K562 (cell line): Measurements from ENCODE around the gene SP4. TPM values are rescaled to one million over a fixed set of nuclear protein-coding genes. Genes with fewer than 3 reads are reported as not detected.

Experiments
- ATAC-seq: fragments of 200-7000 bp; cut with Tn5 transposase; 3 replicates; pipeline ENCODE4 v1.9.1; 2020; ENCODE audit warnings: moderate library complexity
- BruUV-seq: library from RNA; stranded (reverse); fragments of 400-500 nt; replicated peaks from 2 replicates; lab custom pipeline; 2021; lab: Mats Ljungman, UMichigan
- CTCF ChIA-PET: fragments of 300-600 bp; formaldehyde crosslinking; extraction: SDS; loops from one replicate; lab custom pipeline; 2021; ENCODE audit warnings: low intra/inter-chr PET ratio; lab: Yijun Ruan, JAX
- POLR2A ChIA-PET: fragments of 300-600, 350-650 bp; sonication (Branson Sonifier 250); formaldehyde crosslinking; extraction: SDS; loops from one replicate; lab custom pipeline; 2021; ENCODE audit warnings: antibody characterized with exemption, inconsistent platforms; lab: Yijun Ruan, JAX
- DNase-seq, 4 experiments: peaks; one replicate each; pipeline versions ENCODE4 v3.0.0 to v3.0.0-alpha.2; 2011 to 2018; ENCODE audit warnings: low spot score in 3 of 4, mixed read lengths in 3 of 4; ENCODE audit errors: extremely low read depth in 1 of 4
- FAIRE-seq: peaks from 2 replicates; lab custom pipeline; 2011; peaks lifted over from hg19 to GRCh38; lab: Jason Lieb, UNC
- H2AFZ ChIP-seq: 2 replicates; pipeline ENCODE4 v1.6.0; 2011; ENCODE audit warnings: low read depth, low read length, control low read depth, inconsistent platforms
- H3K27ac ChIP-seq: fragments of 200-600 bp; 3 replicates; pipeline ENCODE4 v1.8.0; 2011; ENCODE audit warnings: low read depth, mild to moderate bottlenecking, control low read depth, inconsistent platforms, low read length, moderate library complexity, mixed read lengths; ENCODE audit errors: extremely low read depth
- H3K27me3 ChIP-seq, 2 experiments: fragments of 300-600 bp in 1 of 2; 2 replicates in 1 of 2; 3 replicates in 1 of 2; pipeline versions ENCODE4 v1.6.0 to v1.8.0; 2011; ENCODE audit warnings: inconsistent platforms in 2 of 2, low read length in 2 of 2, mild to moderate bottlenecking in 1 of 2, mixed read lengths in 1 of 2, moderate library complexity in 1 of 2; ENCODE audit not compliant: control insufficient read depth in 2 of 2, insufficient read depth in 2 of 2
- H3K36me3 ChIP-seq: fragments of 300-600 bp; 3 replicates; pipeline ENCODE4 v1.8.0; 2011; ENCODE audit warnings: mild to moderate bottlenecking, low read length, inconsistent platforms; ENCODE audit not compliant: control insufficient read depth, insufficient read depth
- H3K4me1 ChIP-seq, 2 experiments: fragments of 200-600 bp in 1 of 2; replicated peaks in 1 of 2; 2 replicates in 1 of 2; 3 replicates in 1 of 2; pipeline versions ENCODE4 v1.5.1 to v1.8.0; 2011; ENCODE audit warnings: inconsistent platforms in 2 of 2, low read length in 2 of 2, mild to moderate bottlenecking in 1 of 2, mixed read lengths in 1 of 2, moderate library complexity in 1 of 2; ENCODE audit not compliant: control insufficient read depth in 2 of 2, insufficient read depth in 2 of 2
- H3K4me2 ChIP-seq: 2 replicates; pipeline ENCODE4 v1.6.1; 2011; ENCODE audit warnings: low read length, control low read depth, inconsistent platforms, mixed read lengths; ENCODE audit not compliant: insufficient read depth
- H3K4me3 ChIP-seq: fragments of 200-600 bp; sonication (generic), shearing (Covaris generic); 2 replicates; pipeline ENCODE4 v1.5.1; 2016; ENCODE audit warnings: control low read depth, inconsistent platforms
- H3K79me2 ChIP-seq: fragments of 200-600 bp; 3 replicates; pipeline ENCODE4 v1.8.0; 2011; ENCODE audit warnings: low read length, inconsistent platforms; ENCODE audit not compliant: control insufficient read depth, insufficient read depth
- H3K9ac ChIP-seq, 2 experiments: 2 replicates each; pipeline versions ENCODE4 v1.6.0 to v1.6.1; 2011; ENCODE audit warnings: low read depth in 2 of 2, low read length in 2 of 2, control low read depth in 1 of 2, inconsistent platforms in 1 of 2, mild to moderate bottlenecking in 1 of 2, mixed read lengths in 1 of 2; ENCODE audit not compliant: insufficient read depth in 1 of 2
- H3K9me1 ChIP-seq: one replicate; pipeline ENCODE4 v1.6.0; 2011; ENCODE audit warnings: inconsistent platforms, mild to moderate bottlenecking, low read length, moderate library complexity; ENCODE audit not compliant: control insufficient read depth, insufficient read depth
- H3K9me3 ChIP-seq: replicated peaks from 2 replicates; pipeline ENCODE4 v1.5.1; 2011; ENCODE audit warnings: low read depth, low read length, inconsistent platforms; ENCODE audit not compliant: control insufficient read depth, insufficient read depth
- H4K20me1 ChIP-seq: replicated peaks from 2 replicates; pipeline ENCODE4 v1.6.1; 2011; ENCODE audit warnings: low read length, inconsistent platforms, mixed read lengths; ENCODE audit not compliant: control insufficient read depth, insufficient read depth
- CREB3L1 ChIP-seq: fragments of 450-650 bp; IDR thresholded peaks from 2 replicates; pipeline ENCODE4 v1.6.1; 2014; ENCODE audit warnings: low read depth, mild to moderate bottlenecking, moderate library complexity, borderline replicate concordance
- ETS2 ChIP-seq: IDR thresholded peaks from 2 replicates; pipeline ENCODE4 v1.6.1; 2016; ENCODE audit warnings: borderline replicate concordance, missing genetic modification characterization, mild to moderate bottlenecking, moderate library complexity, missing compliant biosample characterization; ENCODE audit not compliant: poor library complexity, severe bottlenecking
- FOXA3 ChIP-seq, 2 experiments: fragments of 450-650 bp in 1 of 2; sonication (generic) in 1 of 2; formaldehyde crosslinking; IDR thresholded peaks in 1 of 2; conservative IDR thresholded peaks in 1 of 2; 2 replicates each; pipeline versions ENCODE4 v1.4.0 to v1.8.0; 2020 to 2022; ENCODE audit warnings: mild to moderate bottlenecking in 2 of 2, missing genetic modification reagents in 1 of 2
- MAFK ChIP-seq: IDR thresholded peaks from 2 replicates; pipeline ENCODE4 v1.6.1; 2011; ENCODE audit warnings: low read length, improper control_type of control experiment
- TCFL5 ChIP-seq: fragments of 250-450 bp; sonication (Bioruptor Pico); conservative IDR thresholded peaks from 2 replicates; pipeline ENCODE4 v1.6.1; 2021; ENCODE audit warnings: mild to moderate bottlenecking, moderate library complexity, matching md5 sums
- WGBS: fragments of 100-300 bp; shearing (Covaris generic); methylation state at CpG from one replicate; pipeline ENCODE4 v1.1.6; 2016; ENCODE audit warnings: low coverage, mixed read lengths; ENCODE audit not compliant: insufficient coverage; ENCODE audit errors: missing lambda C conversion rate; 5-methylcytosine and 5-hydroxymethylcytosine counted together
- in situ Hi-C: fragments of 300-500 bp; cut with MboI; formaldehyde crosslinking; loops from 4 replicates; pipeline ENCODE4 v1.15.0; 2018; ENCODE audit warnings: inconsistent platforms, mixed read lengths
- intact Hi-C: fragments of 100-400 bp; cut with micrococcal nuclease; formaldehyde crosslinking; loops from 2 replicates; pipeline ENCODE4 v1.14.2; 2022
- microRNA counts: library from miRNA; unstranded; fragments of <30 nt; microRNA quantifications from one replicate; lab custom pipeline; 2016
- microRNA-seq: library from miRNA; unstranded; fragments of <30 nt; microRNA quantifications from one replicate; pipeline ENCODE4, GENCODE V29; 2018; ENCODE audit warnings: borderline microRNAs expressed
- polyA plus RNA-seq, 8 experiments: library from polyadenylated mRNA; depleted of rRNA in 4 of 8; stranded (reverse) in 5 of 8; unstranded in 3 of 8; fragments of >200 nt; fragmentation: Nextera tagmentation in 2 of 8; fragmentation: Illumina TruSeq in 1 of 8; extraction: Ambion mirVana in 2 of 8; extraction: Trizol in 1 of 8; gene quantifications; 2 replicates each; pipeline versions ENCODE4 v1.2.1 to v1.2.3, GENCODE V29; 2011 to 2014; ENCODE audit warnings: inconsistent platforms in 1 of 8, missing spikeins in 1 of 8
- small RNA-seq: library from RNA; depleted of rRNA; stranded (forward); fragments of <200 nt; gene quantifications from one replicate; pipeline ENCODE3, GENCODE V24; 2014
- total RNA-seq, 7 experiments: library from RNA; depleted of rRNA in 6 of 7; stranded (reverse); fragments of >200 nt in 6 of 7; fragmentation: Illumina TruSeq in 2 of 7; extraction: Trizol in 2 of 7; gene quantifications; 2 replicates each; pipeline versions ENCODE4 v1.2.1 to v1.2.3, GENCODE V29; 2011 to 2021; ENCODE audit warnings: low replicate concordance in 1 of 7

Gene SP4
- total and polyA plus RNA-seq, 9 of the 15 experiments (the other 6 are each of a cell fraction or from before 2014, with no cell fraction given): 2.4 to 9.4 (median 4.5) TPM

DNA sequence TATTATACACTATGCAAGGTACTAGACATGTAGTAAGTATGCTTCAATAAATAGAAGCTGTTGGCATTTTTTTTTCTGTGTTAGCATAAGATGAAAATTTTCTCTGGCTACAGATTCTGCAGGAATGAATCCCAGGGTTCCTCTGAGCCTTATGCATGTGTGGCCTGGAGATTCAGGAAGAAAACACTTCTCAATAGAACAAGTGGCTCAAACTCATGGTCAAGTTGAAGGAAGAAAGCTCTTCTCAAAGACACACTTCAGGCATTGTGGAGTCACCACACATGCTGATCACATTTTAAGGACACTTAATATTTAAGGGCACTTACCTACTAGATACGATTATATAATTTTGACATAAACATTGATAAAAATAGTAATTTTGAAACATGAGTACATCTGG lies 134.5 kb downstream of the SP4 start:
- intact Hi-C loops (no loop called here), in situ Hi-C loops (no loop called here)
- no peak overlapping the region for H3K4me2 ChIP-seq
- ATAC-seq: no peak
- H3K36me3 ChIP-seq: no peaks in the 10 kb centered on the region
- no peak overlapping the region for H3K9ac ChIP-seq
- 0% methylated on average over 1 of the region's 1 CpG for WGBS
- H3K9me1 ChIP-seq: no peaks in the 10 kb centered on the region
- ChIA-PET CTCF (no interaction called here), POLR2A (no interaction called here)
- TF ChIP-seq FOXA3 (CRISPR knock-in tag; conservative IDR thresholded peaks at IDR 0.05 in 1 of 2, IDR thresholded peaks at IDR 0.05 in 1 of 2) (no peak), CREB3L1 (no peak), MAFK (no peak), ETS2 (tag) (no peak), TCFL5 (CRISPR knock-in tag) (no peak)
- H2AFZ ChIP-seq: no peak overlapping the region
- no peak overlapping the region for H3K4me3 ChIP-seq
- no TSS peak for BruUV-seq
- no peaks in the 10 kb centered on the region for H3K4me1 ChIP-seq
- FAIRE-seq: no peak
- H4K20me1 ChIP-seq: no peaks in the 10 kb centered on the region
- H3K79me2 ChIP-seq: no peaks in the 10 kb centered on the region
- H3K27ac ChIP-seq: no peak overlapping the region
- no peaks in the 10 kb centered on the region for H3K27me3 ChIP-seq
- no peak for DNase-seq
- no peaks in the 10 kb centered on the region for H3K9me3 ChIP-seq

MicroRNAs encoded within 50 kb of the gene (microRNA counts, 767-probe panel; counts per million panel counts)
- 1,779 counts per million, percentile 46 among the panel's probes with 10 or more counts for microRNA hsa-miR-1183 (lab: Ali Mortazavi, UCI)

Small RNA genes within 50 kb of the gene (microRNA-seq; reads per million reads assigned to microRNA genes)
- not detected for gene MIR1183

Small RNA genes within 50 kb of the gene (small RNA-seq; reads per million reads assigned to genes)
- gene MIR1183: not detected
- gene RNU1-15P: not detected

Other genes with a start within 250 kb of the SP4 start
- not detected in 2 replicates for gene DNAH11, start 115.0 kb downstream of the SP4 start, total RNA-seq (2014; rRNA removed)
- not detected in 2 replicates for gene DNAH11, start 115.0 kb downstream of the SP4 start, total RNA-seq (2014; rRNA removed; fragmentation: Illumina TruSeq; extraction: Trizol)
- under 0.01 and 0.15 TPM in 2 replicates for gene DNAH11, start 115.0 kb downstream of the SP4 start, total RNA-seq (2015; rRNA removed; fragmentation: Illumina TruSeq; extraction: Trizol)
- gene DNAH11, start 115.0 kb downstream of the SP4 start, total RNA-seq (2021): 0.02 TPM in 1 of 2 replicates, not detected in the other
- under 0.01 TPM in 1 of 2 replicates, not detected in the other for gene DNAH11, start 115.0 kb downstream of the SP4 start, polyA plus RNA-seq (2011; rRNA removed)
- not detected in 2 replicates for gene DNAH11, start 115.0 kb downstream of the SP4 start, polyA plus RNA-seq (2014; fragmentation: Illumina TruSeq; extraction: Trizol)
- gene DNAH11, start 115.0 kb downstream of the SP4 start, polyA plus RNA-seq (2014; fragmentation: Nextera tagmentation; extraction: Ambion mirVana): not detected
- not detected in 2 replicates for gene DNAH11, start 115.0 kb downstream of the SP4 start, polyA plus RNA-seq (2014; rRNA removed)